K562 (cell line): ENCODE results near the gene LYG2. TPM values are rescaled to one million over a fixed set of nuclear protein-coding genes. Genes with fewer than 3 reads are reported as not detected.

Experiments used
- ATAC-seq: fragments of 200-7000 bp; cut with Tn5 transposase; 3 replicates; pipeline ENCODE4 v1.9.1; 2020; ENCODE audit warnings: moderate library complexity
- BruUV-seq: library from RNA; stranded (reverse); fragments of 400-500 nt; replicated peaks from 2 replicates; lab custom pipeline; 2021; lab: Mats Ljungman, UMichigan
- CTCF ChIA-PET: fragments of 300-600 bp; formaldehyde crosslinking; extraction: SDS; loops from one replicate; lab custom pipeline; 2021; ENCODE audit warnings: low intra/inter-chr PET ratio; lab: Yijun Ruan, JAX
- POLR2A ChIA-PET: fragments of 300-600, 350-650 bp; sonication (Branson Sonifier 250); formaldehyde crosslinking; extraction: SDS; loops from one replicate; lab custom pipeline; 2021; ENCODE audit warnings: antibody characterized with exemption, inconsistent platforms; lab: Yijun Ruan, JAX
- DNase-seq, 4 experiments: peaks; one replicate each; pipeline versions ENCODE4 v3.0.0 to v3.0.0-alpha.2; 2011 to 2018; ENCODE audit warnings: low spot score in 3 of 4, mixed read lengths in 3 of 4; ENCODE audit errors: extremely low read depth in 1 of 4
- FAIRE-seq: peaks from 2 replicates; lab custom pipeline; 2011; peaks lifted over from hg19 to GRCh38; lab: Jason Lieb, UNC
- H2AFZ ChIP-seq: 2 replicates; pipeline ENCODE4 v1.6.0; 2011; ENCODE audit warnings: low read depth, low read length, control low read depth, inconsistent platforms
- H3K27ac ChIP-seq: fragments of 200-600 bp; 3 replicates; pipeline ENCODE4 v1.8.0; 2011; ENCODE audit warnings: low read depth, mild to moderate bottlenecking, control low read depth, inconsistent platforms, low read length, moderate library complexity, mixed read lengths; ENCODE audit errors: extremely low read depth
- H3K27me3 ChIP-seq, 2 experiments: fragments of 300-600 bp in 1 of 2; 2 replicates in 1 of 2; 3 replicates in 1 of 2; pipeline versions ENCODE4 v1.6.0 to v1.8.0; 2011; ENCODE audit warnings: inconsistent platforms in 2 of 2, low read length in 2 of 2, mild to moderate bottlenecking in 1 of 2, mixed read lengths in 1 of 2, moderate library complexity in 1 of 2; ENCODE audit not compliant: control insufficient read depth in 2 of 2, insufficient read depth in 2 of 2
- H3K36me3 ChIP-seq: fragments of 300-600 bp; 3 replicates; pipeline ENCODE4 v1.8.0; 2011; ENCODE audit warnings: mild to moderate bottlenecking, low read length, inconsistent platforms; ENCODE audit not compliant: control insufficient read depth, insufficient read depth
- H3K4me1 ChIP-seq, 2 experiments: fragments of 200-600 bp in 1 of 2; replicated peaks in 1 of 2; 2 replicates in 1 of 2; 3 replicates in 1 of 2; pipeline versions ENCODE4 v1.5.1 to v1.8.0; 2011; ENCODE audit warnings: inconsistent platforms in 2 of 2, low read length in 2 of 2, mild to moderate bottlenecking in 1 of 2, mixed read lengths in 1 of 2, moderate library complexity in 1 of 2; ENCODE audit not compliant: control insufficient read depth in 2 of 2, insufficient read depth in 2 of 2
- H3K4me2 ChIP-seq: 2 replicates; pipeline ENCODE4 v1.6.1; 2011; ENCODE audit warnings: low read length, control low read depth, inconsistent platforms, mixed read lengths; ENCODE audit not compliant: insufficient read depth
- H3K4me3 ChIP-seq: fragments of 200-600 bp; sonication (generic), shearing (Covaris generic); 2 replicates; pipeline ENCODE4 v1.5.1; 2016; ENCODE audit warnings: control low read depth, inconsistent platforms
- H3K79me2 ChIP-seq: fragments of 200-600 bp; 3 replicates; pipeline ENCODE4 v1.8.0; 2011; ENCODE audit warnings: low read length, inconsistent platforms; ENCODE audit not compliant: control insufficient read depth, insufficient read depth
- H3K9ac ChIP-seq, 2 experiments: 2 replicates each; pipeline versions ENCODE4 v1.6.0 to v1.6.1; 2011; ENCODE audit warnings: low read depth in 2 of 2, low read length in 2 of 2, control low read depth in 1 of 2, inconsistent platforms in 1 of 2, mild to moderate bottlenecking in 1 of 2, mixed read lengths in 1 of 2; ENCODE audit not compliant: insufficient read depth in 1 of 2
- H3K9me1 ChIP-seq: one replicate; pipeline ENCODE4 v1.6.0; 2011; ENCODE audit warnings: inconsistent platforms, mild to moderate bottlenecking, low read length, moderate library complexity; ENCODE audit not compliant: control insufficient read depth, insufficient read depth
- H3K9me3 ChIP-seq: replicated peaks from 2 replicates; pipeline ENCODE4 v1.5.1; 2011; ENCODE audit warnings: low read depth, low read length, inconsistent platforms; ENCODE audit not compliant: control insufficient read depth, insufficient read depth
- H4K20me1 ChIP-seq: replicated peaks from 2 replicates; pipeline ENCODE4 v1.6.1; 2011; ENCODE audit warnings: low read length, inconsistent platforms, mixed read lengths; ENCODE audit not compliant: control insufficient read depth, insufficient read depth
- CBX3 ChIP-seq, 2 experiments: IDR thresholded peaks; 1 replicate in 1 of 2; 2 replicates in 1 of 2; pipeline ENCODE4 v1.6.1; 2012; ENCODE audit warnings: inconsistent platforms in 2 of 2, low read length in 2 of 2, borderline replicate concordance in 1 of 2, control low read depth in 1 of 2
- EHMT2 ChIP-seq: fragments of 450-650 bp; IDR thresholded peaks from 2 replicates; pipeline ENCODE4 v1.6.1; 2018; ENCODE audit warnings: antibody characterized with exemption
- GTF2A2 ChIP-seq: IDR thresholded peaks from 2 replicates; pipeline ENCODE4 v1.6.1; 2016; ENCODE audit warnings: mild to moderate bottlenecking, missing genetic modification characterization, missing compliant biosample characterization
- HLTF ChIP-seq: fragments of 450-650 bp; IDR thresholded peaks from 2 replicates; pipeline ENCODE4 v1.6.1; 2016
- MAFK ChIP-seq: IDR thresholded peaks from 2 replicates; pipeline ENCODE4 v1.6.1; 2011; ENCODE audit warnings: low read length, improper control_type of control experiment
- MECOM ChIP-seq: fragments of 250-450 bp; sonication (Bioruptor Pico); IDR thresholded peaks from 2 replicates; pipeline ENCODE4 v1.8.0; 2022; ENCODE audit warnings: inconsistent platforms
- PHF8 ChIP-seq: fragments of 200-600 bp; sonication (generic); IDR thresholded peaks from 2 replicates; pipeline ENCODE4 v1.6.1; 2012; ENCODE audit warnings: mixed run types, mild to moderate bottlenecking, inconsistent platforms, low read length, moderate library complexity, borderline replicate concordance
- POLR2B ChIP-seq: fragments of 450-650 bp; IDR thresholded peaks from 2 replicates; pipeline ENCODE4 v1.6.1; 2018; ENCODE audit warnings: low read depth; ENCODE audit not compliant: partially characterized antibody
- SRF ChIP-seq, 2 experiments: fragments of 250-450, 450-650 bp in 1 of 2; sonication (Bioruptor Pico) in 1 of 2; sonication (generic) in 1 of 2; formaldehyde crosslinking; IDR thresholded peaks; 2 replicates each; pipeline versions ENCODE4 v1.5.0 to v1.5.1; 2020 to 2022; ENCODE audit warnings: mild to moderate bottlenecking in 1 of 2, missing genetic modification reagents in 1 of 2
- XRCC4 ChIP-seq: IDR thresholded peaks from one replicate; pipeline ENCODE4 v1.6.1; 2011; ENCODE audit not compliant: insufficient read depth, insufficient read length; ENCODE audit errors: extremely low read depth
- ZEB2 ChIP-seq: fragments of 450-650 bp; IDR thresholded peaks from 2 replicates; pipeline ENCODE4 v1.6.1; 2016
- ZNF175 ChIP-seq: fragments of 200-800 bp; sonication (Bioruptor generic); IDR thresholded peaks from 2 replicates; pipeline ENCODE4 v1.6.1; 2016; ENCODE audit warnings: low read depth, mild to moderate bottlenecking, missing genetic modification characterization, missing compliant biosample characterization
- ZNF316 ChIP-seq: fragments of 450-650 bp; IDR thresholded peaks from 2 replicates; pipeline ENCODE4 v1.6.1; 2016
- WGBS: fragments of 100-300 bp; shearing (Covaris generic); methylation state at CpG from one replicate; pipeline ENCODE4 v1.1.6; 2016; ENCODE audit warnings: low coverage, mixed read lengths; ENCODE audit not compliant: insufficient coverage; ENCODE audit errors: missing lambda C conversion rate; 5-methylcytosine and 5-hydroxymethylcytosine counted together
- in situ Hi-C: fragments of 300-500 bp; cut with MboI; formaldehyde crosslinking; loops from 4 replicates; pipeline ENCODE4 v1.15.0; 2018; ENCODE audit warnings: inconsistent platforms, mixed read lengths
- intact Hi-C: fragments of 100-400 bp; cut with micrococcal nuclease; formaldehyde crosslinking; loops from 2 replicates; pipeline ENCODE4 v1.14.2; 2022
- polyA plus RNA-seq, 8 experiments: library from polyadenylated mRNA; depleted of rRNA in 4 of 8; stranded (reverse) in 5 of 8; unstranded in 3 of 8; fragments of >200 nt; fragmentation: Nextera tagmentation in 2 of 8; fragmentation: Illumina TruSeq in 1 of 8; extraction: Ambion mirVana in 2 of 8; extraction: Trizol in 1 of 8; gene quantifications; 2 replicates each; pipeline versions ENCODE4 v1.2.1 to v1.2.3, GENCODE V29; 2011 to 2014; ENCODE audit warnings: inconsistent platforms in 1 of 8, missing spikeins in 1 of 8
- total RNA-seq, 7 experiments: library from RNA; depleted of rRNA in 6 of 7; stranded (reverse); fragments of >200 nt in 6 of 7; fragmentation: Illumina TruSeq in 2 of 7; extraction: Trizol in 2 of 7; gene quantifications; 2 replicates each; pipeline versions ENCODE4 v1.2.1 to v1.2.3, GENCODE V29; 2011 to 2021; ENCODE audit warnings: low replicate concordance in 1 of 7
- TF ChIP-seq, protein P1 (sequence below): fragments of 450-650 bp; conservative IDR thresholded peaks from 2 replicates; pipeline ENCODE4 v1.6.1; 2016; ENCODE audit warnings: missing genetic modification characterization, low read depth, mild to moderate bottlenecking, missing compliant biosample characterization, moderate library complexity

The LYG2 gene
- total and polyA plus RNA-seq, 9 of the 15 experiments (the other 6 are each of a cell fraction or from before 2014, with no cell fraction given): 0.15 to 0.21 (median 0.17) TPM; not detected in 6

DNA sequence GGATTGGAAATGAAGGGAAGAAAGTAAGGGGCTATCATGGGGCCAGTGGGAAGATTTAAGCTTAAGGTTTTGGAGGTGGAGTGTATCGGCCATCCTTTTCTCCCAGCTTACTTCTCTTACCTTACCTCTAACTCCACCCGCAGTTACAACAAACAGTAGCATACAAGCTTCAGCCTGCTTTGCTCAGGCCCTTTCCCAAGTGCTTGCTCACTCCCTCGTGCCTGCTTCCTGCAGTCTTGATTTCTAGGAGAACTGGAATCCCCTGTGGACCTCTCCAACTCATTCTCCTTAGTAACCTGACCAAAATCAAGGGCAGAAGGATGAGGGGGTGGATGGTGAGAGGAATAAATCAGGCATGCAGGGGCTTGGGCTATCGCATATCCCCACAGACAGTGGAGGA, 5.8 kb upstream of the LYG2 start:
- no peak for ATAC-seq
- in situ Hi-C loops: no loop called here

GRCh38 chr2:99260184-99260583, 4.7 kb upstream of the LYG2 start:
- FAIRE-seq (no peak), DNase-seq (no peak), ATAC-seq (no peak)
- CTCF ChIA-PET: no interaction called here
- H2AFZ ChIP-seq: no peak overlapping the region
- H3K36me3 ChIP-seq: no peaks in the 10 kb centered on the region
- in situ Hi-C loops (no loop called here), intact Hi-C loops (no loop called here)
- POLR2A ChIA-PET: no interaction called here
- H4K20me1 ChIP-seq: no peaks in the 10 kb centered on the region
- H3K4me1 ChIP-seq: no peaks in the 10 kb centered on the region
- TF ChIP-seq ZNF175 (CRISPR knock-in tag): no peak
- no peak for TF ChIP-seq PHF8
- TF ChIP-seq MAFK: 0 out of 2 replicates have a peak, but pooled peaks have one; percentile 6
- no peak for TF ChIP-seq EHMT2
- TF ChIP-seq ZNF316: peak; percentile 52
- TF ChIP-seq SRF (CRISPR knock-in tag; IDR thresholded peaks at IDR 0.05): no peak
- TF ChIP-seq, protein P1, sequence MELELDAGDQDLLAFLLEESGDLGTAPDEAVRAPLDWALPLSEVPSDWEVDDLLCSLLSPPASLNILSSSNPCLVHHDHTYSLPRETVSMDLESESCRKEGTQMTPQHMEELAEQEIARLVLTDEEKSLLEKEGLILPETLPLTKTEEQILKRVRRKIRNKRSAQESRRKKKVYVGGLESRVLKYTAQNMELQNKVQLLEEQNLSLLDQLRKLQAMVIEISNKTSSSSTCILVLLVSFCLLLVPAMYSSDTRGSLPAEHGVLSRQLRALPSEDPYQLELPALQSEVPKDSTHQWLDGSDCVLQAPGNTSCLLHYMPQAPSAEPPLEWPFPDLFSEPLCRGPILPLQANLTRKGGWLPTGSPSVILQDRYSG: no peak
- TF ChIP-seq XRCC4: no peak
- TF ChIP-seq GTF2A2 (tag): no peak
- no peak for TF ChIP-seq MECOM (CRISPR knock-in tag)
- TF ChIP-seq CBX3 (IDR thresholded peaks at IDR 0.05; ENCODE audit: borderline replicate concordance in 1 of 2, low read length in 2 of 2): no peak
- TF ChIP-seq ZEB2: no peak
- TF ChIP-seq POLR2B: no peak
- no peak overlapping the region for H3K4me3 ChIP-seq
- H3K9ac ChIP-seq: no peak overlapping the region
- H3K4me2 ChIP-seq: no peak overlapping the region
- no peak overlapping the region for H3K27ac ChIP-seq
- H3K79me2 ChIP-seq: no peaks in the 10 kb centered on the region
- BruUV-seq: no TSS peak
- H3K9me1 ChIP-seq: no peaks in the 10 kb centered on the region
- WGBS: 5% methylated on average over 2 of the region's 2 CpGs
- no peaks in the 10 kb centered on the region for H3K9me3 ChIP-seq
- peaks cover 0 to 9% of the 10 kb centered on the region in 2 experiments; a peak in 1 of 5 replicates for H3K27me3 ChIP-seq

More for the DNA sequence above, 5.8 kb upstream of the LYG2 start:
- no peak for DNase-seq
- H3K36me3 ChIP-seq: no peaks in the 10 kb centered on the region
- CTCF ChIA-PET: no interaction called here
- no TSS peak for BruUV-seq
- TF ChIP-seq HLTF: no peak
- H3K9ac ChIP-seq: no peak overlapping the region
- peaks cover 0 to 2% of the 10 kb centered on the region in 2 experiments; a peak in 1 of 5 replicates for H3K27me3 ChIP-seq
- no peaks in the 10 kb centered on the region for H3K79me2 ChIP-seq
- H3K9me1 ChIP-seq: no peaks in the 10 kb centered on the region
- WGBS: 3% methylated on average over 4 of the region's 4 CpGs
- POLR2A ChIA-PET: interaction anchor here (0.9 kb wide), 1 partner anchor 19 kb away, joined by 3 read pairs; no protein-coding TSS in a partner anchor
- H3K27ac ChIP-seq: no peak overlapping the region
- H3K4me1 ChIP-seq: no peaks in the 10 kb centered on the region
- no peak overlapping the region for H3K4me2 ChIP-seq
- H3K9me3 ChIP-seq: no peaks in the 10 kb centered on the region
- H4K20me1 ChIP-seq: no peaks in the 10 kb centered on the region
- no peak overlapping the region for H2AFZ ChIP-seq
- intact Hi-C loops: no loop called here
- FAIRE-seq: no peak
- no peak overlapping the region for H3K4me3 ChIP-seq
